Fibroblast of upper back skin (primary cell): Measurements from ENCODE around the gene DACT2.
"Not testable (repeated sequence)": the region's sequence is repeated elsewhere in the genome, so short reads cannot be mapped to it uniquely, and the experiment has no call there.

Experiments used
- DNase-seq: peaks from one replicate; pipeline ENCODE4 v3.0.0-alpha.2; 2013

DACT2 gene

DNA sequence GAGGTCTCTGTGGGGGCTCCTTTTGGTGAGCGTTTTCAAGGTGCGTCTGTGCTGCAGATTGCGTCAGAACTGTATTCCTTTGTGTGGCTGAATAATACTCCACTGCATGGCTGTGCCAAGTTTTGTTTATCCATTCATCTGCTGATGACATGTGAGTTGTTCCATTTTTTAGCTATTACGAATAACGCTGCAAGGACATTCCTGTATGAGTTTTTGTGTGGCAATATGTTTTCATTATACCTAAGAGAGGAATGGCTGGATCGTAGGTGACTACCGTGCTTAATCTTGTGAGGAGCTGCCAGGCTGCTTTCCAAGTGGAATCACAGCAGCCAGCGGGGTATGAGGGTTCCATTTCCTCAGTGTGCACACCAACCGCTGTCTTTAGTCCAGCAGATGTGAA lies 1.1 kb upstream of the DACT2 start:
- no peak for DNase-seq

DNA sequence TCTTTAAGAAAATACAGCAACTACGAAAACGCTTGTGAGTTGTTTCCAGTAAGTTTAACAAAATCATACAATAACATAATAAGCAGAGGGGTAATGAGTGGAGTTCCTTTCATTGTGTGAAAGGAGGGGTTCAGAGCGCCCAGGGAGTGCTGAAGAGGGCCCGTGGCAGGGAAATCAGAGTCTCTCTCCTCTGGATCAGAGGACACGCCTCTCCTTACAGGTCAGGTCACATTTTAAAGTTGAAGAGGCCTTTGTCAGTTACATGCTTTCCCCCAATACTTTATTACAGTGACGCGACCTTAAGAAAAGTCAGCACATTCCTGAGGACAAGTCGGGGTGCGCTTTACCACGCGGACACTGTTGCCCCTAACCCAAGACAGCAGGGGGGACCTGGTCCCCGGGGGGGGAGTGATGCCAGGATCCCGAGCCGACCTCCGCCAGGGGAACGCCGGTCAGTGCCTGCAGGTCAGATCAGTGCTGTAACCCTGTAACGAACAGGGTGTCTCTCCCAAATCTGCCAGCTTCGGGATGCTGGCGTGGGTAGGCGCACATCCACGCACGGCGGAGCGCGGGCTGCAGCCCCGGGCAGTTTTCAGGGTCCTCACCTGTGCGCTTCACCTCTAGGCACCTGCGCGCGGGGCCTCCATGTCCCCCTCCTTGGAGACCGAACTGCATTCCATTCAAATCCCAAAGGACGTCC lies 848 bp downstream of the DACT2 start:
- DNase-seq: no peak

DNA sequence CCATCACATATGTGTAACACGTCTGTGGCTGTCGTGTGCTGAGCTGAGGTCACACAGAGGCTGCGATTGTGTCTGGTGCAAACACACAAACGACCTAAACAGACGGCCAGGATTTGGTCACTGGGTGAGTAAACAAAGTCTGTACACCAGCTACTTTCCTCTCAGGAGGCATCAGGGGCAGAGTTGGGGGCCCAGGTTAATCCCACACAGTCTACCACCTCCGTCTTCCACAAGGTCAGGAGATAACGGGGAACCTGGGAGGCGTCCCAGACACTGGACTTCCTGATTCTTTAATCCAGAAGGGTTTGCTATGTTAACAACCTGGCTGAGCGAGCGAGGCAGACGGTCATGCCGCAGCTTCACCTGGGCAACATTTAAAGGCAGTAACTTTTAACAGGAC lies 1.5 kb downstream of the DACT2 start:
- no peak for DNase-seq

DNA sequence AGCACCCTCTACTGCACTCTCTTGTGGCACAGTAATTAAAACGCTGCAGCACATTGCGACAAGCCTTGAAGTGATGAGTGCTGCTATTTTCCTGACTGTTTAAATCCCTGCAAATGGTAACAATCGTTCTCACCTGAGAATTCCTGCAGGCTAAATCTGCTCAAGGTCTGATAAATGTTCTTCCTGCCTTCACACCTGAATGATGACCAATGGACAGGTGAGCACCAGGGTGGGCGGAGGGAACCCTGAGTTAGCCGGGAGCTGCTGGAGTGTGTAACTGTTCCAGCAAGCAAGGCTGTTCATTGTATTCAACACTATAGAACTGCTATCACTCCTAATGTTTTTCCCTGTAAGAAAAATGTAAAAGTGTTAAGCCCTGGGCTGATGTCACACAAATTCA lies 4.0 kb downstream of the DACT2 start:
- no peak for DNase-seq

DNA sequence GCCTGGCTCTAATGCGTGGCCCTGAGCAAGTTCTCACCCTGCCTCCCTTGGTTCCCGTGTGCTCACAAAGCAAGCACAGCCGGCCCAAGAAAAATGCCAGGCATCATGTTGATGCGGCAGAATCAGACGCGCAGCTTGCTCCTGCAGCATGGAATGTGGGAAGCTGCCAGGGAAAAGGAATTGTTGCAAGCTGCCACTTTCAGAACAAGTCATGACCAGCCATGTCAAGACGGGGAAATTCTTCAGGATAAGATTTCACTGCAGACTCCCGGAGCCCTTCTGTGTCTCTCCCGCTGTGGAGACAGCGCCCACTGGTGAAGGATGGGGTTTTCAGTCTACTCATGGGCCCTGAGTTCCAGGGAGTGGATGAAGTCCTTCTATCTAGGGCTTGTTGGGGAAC lies 4.6 kb downstream of the DACT2 start:
- peak; percentile 29 for DNase-seq

DNA sequence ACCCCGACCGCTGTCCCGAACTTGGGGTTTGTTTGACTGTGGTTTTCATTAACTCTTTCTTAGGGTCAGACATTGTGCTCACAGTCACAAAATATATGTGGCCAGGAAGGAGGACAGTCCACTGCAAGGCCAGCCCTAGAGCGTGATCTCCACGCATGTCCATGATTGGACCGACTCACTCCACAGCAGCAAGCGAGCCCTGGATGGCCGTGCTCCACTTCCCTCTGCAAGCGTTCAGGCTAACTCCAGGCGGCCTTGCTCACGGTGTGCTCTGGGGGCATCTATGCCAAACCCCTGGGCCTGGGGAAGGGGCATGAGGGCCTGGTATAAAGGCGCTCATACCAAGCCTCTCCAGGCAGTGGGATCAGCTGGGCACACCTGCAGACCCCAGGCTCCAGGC lies 5.6 kb downstream of the DACT2 start:
- DNase-seq: no peak

DNA sequence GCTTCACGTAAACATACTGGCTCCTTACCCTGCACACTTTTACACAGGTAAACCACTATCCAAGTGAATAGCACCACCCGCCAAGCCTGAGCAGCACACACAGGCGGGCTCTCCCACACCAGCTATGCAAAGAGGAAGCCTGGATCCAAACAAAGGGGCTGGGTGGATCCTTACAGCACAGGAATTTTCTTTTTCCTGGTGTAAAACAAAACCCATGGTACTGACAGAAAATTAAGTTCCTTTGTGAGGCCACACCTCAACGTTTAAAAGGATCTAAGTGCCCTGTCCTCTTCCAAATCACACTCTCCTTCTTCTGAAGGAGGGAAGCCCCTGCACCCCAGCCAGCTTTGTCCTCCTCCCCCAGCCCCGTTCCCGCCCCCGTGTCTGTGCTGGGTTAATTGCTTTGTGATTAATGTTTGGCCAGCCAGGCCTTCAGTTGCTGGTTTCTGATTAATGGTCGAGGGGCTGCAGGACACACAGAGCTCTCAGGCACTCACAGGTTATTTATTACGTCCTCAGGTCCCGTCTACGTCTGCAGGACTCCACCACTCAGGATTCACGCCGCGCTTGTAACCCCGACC lies 6.1 kb downstream of the DACT2 start:
- DNase-seq: no peak

DNA sequence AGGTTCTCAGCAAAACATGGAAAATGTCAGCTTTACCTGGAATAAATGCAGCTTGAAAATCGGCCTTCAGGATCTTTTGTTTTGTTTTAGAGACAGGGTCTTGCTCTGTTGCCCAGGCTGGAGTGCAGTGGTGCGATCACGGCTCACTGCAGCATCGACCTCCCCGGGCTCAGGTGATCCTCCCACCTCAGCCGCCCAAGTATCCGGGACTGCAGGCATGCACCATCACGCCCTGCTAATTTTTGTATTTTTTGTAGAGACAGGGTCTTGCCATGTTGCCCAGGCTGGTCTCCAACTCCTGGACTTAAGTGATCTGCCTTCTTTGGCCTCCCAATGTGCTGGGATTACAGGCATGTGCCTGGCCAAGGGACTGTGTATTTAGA lies 7.5 kb downstream of the DACT2 start:
- not testable (repeated sequence) for DNase-seq

DNA sequence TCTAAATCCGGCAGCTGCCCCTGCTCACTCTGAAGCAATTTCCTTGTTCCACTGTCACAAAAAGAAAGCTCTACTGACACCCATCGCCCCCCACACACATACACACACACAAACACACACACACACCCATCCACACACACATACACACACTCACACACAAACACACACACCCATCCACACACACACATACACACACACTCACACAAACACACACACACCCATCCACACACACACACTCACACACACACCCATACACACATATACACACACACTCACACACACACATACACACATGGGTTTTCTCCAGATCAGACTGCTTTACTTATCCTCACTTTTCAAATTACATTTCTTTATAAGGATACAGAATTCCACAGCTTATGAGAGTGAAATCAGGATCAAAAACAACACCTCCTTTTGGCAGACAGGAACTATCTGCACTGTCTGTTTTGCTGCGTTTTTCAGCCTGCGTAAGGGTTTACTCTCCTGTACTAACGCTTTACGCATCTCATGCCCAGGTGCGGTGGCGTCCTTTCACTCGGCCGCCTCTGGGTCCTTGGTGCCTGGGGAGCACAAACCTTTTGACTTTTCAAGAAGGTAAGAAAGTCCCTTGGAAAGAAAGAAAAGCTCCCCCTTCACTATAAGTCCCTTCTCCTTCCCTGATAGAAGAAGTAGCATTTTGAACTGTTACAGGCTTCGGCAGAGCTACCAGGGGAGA lies 8.0 kb downstream of the DACT2 start:
- no peak for DNase-seq

DNA sequence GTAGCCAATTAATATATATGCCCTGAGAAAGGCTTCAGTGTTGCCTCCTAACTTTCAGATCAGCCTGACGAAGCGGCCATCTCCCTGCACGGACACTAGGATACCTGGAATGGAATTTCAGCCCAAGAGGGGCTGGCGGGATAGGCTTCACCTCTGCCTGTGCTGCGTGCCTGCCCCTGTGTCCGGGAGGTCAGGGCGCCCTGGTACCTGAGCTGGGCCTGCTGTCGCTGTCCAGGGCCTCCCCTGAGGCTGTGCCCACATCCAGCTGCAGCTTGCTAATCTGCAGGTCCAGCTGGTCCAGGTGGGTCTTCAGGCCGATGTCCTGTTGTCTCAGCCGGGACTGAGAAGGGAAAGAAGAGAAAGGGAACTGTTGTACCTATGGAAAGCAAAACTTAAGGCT lies 8.6 kb downstream of the DACT2 start:
- no peak for DNase-seq

DNA sequence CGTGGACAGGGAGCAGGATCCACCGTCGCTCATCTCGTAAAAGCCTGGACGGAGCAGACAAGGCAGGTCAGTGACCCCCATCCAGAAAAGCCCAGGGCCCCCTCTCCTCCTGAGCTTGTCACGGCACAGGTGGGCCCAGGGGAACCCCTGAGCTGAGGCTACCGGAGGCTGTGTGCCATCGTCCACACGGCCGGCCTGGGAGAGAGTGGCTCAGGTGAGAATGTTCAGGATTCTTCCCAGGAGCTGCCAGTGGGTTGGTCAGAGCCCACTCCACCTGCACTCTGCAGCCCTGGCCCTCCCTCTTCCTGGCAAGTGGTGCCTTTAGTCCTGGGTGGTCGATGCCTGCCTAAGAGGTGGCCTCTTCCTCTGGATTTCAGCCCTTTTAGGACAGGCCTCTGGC lies 9.2 kb downstream of the DACT2 start:
- DNase-seq: no peak

DNA sequence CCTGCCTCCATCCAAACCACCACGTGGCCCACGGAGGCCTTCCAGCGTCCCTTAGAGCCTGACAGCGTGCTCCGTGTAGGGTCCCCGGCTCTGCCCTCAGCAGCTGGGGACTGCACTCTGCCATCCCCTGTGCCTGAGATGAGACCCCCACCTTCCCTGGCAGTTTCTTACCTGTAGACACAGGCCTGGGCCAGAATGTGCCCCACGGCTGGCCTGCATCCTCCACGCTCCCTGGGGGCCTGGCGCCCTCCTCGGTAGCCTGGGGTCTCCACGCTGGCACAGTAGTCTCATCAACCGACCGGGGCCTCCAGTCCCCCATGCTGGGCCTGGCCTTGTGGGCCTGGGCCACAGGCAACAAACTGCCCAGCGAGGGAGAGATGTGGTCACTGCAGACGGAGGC lies 9.6 kb downstream of the DACT2 start:
- no peak for DNase-seq

DNA sequence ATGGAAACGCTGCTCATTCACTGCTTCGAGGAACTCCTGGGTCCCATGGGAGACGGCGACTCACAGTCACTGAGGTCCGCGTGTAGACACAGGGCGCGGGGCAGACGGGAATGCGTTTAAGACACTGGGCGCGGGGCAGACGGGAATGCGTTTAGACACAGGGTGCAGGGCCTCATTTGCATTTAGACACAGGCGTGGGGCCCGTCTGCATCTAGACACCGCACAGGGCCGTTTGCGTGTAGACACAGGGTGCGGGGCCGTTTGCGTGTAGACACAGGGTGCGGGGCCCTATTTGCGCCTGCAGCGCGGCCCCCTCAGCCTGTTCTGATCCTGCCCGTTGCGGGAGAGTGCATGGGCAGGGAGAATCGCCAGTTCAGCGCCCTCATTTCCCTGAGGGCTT lies 10.4 kb downstream of the DACT2 start:
- DNase-seq: no peak

DNA sequence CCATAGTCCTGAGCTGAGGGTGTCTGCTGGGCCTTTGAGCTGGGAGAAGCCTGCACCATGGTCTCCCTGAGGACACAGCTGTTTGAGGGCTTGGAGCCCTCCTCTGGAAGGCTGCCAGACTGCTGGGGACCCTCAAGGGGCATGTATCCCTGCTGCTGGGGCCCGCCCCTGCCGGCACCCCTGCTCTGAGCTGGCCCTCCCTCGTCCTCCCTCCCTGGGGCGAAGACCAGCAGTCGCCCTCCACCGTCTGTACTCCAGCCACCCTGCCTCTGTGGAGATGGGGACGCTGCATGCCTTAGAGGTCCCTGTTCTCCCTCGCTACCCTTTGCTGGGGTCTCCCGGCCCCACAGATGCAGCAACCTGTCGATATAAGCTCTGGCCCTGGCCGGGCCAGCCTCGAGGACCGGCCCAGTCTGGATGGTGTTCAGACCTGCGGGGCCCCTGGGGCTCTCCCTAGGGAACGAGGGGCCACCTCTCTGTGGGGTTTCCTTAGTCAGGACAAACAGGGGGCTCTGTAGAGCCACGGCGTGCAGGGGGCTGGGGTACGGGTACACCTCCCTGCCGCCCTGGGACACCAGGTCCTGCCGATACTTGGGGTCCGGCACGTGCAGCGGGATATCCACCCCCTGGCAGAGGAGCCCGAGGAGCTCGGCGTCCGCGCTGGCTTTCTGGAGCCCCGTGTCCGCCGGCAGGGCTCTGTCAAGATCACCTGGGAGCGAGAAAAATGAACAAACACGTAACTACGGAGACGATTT lies 11.0 kb downstream of the DACT2 start:
- DNase-seq: no peak

DNA sequence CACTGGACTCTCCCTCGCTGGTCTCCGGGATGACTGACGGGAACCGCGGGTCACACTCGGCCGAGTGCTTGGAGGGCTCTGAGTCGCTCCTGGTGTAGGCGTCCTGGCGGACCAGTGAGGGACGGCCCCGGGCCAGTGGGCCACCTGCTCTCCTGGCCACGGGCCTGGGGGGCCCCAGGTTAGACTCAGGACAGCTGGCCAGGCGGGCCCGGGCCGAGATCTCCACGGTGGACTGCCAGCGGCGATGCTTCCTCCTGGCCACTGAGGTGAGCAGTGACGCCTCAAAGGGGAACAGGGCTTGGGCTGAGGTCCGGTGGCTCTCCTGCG lies 11.9 kb downstream of the DACT2 start:
- no peak for DNase-seq

DNA sequence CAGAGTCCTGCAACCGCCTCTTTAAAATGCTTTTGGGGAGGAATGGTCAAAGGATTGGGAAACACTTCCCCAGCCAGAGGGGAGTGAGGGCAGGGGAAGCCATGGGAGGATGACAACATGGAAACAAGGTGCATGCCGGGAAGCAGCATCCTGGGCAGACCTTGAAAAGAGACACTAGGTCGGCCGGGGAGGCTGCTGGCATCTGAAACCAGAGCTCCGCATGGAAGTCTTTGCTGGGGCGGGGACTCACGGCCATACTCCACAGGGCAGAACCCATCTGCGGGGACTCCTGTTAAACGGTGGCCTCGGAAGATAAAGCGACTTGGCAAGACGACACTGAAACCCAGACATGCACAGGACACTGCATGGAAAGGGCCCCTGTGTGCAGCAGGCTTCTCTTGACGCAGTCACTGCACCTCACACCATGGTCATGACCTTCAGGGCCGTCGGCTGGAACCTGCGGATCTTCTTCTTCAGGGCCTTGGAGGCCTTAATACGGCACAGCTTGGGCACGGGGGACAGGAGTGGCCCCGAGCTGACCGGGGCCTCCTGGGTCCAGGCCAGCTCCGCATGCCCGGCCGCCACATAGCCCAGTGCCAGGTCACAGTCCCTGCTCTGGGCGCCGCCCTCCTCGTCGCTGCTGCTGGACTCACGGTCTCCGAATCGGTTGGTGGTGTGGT lies 12.4 kb downstream of the DACT2 start:
- no peak for DNase-seq

DNA sequence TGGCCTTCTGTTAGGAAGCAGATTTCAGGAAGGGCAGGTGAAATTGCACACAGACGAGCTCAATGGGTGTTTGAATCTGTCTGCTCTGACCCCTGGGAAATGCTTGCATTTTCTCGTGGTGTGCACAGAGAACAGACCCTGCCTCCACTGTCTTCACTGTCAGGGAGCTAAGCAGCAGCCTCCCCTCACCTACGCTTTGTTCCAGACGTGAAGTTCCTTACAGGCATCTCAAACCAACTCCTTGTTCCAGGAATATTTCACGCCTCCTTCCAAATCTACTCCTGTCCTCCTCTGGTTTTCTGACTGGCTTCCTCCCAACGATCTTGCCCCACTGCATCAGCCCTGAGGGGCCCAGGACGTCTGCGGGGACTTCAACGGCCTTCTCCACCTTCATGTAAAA lies 13.7 kb downstream of the DACT2 start:
- no peak for DNase-seq

DNA sequence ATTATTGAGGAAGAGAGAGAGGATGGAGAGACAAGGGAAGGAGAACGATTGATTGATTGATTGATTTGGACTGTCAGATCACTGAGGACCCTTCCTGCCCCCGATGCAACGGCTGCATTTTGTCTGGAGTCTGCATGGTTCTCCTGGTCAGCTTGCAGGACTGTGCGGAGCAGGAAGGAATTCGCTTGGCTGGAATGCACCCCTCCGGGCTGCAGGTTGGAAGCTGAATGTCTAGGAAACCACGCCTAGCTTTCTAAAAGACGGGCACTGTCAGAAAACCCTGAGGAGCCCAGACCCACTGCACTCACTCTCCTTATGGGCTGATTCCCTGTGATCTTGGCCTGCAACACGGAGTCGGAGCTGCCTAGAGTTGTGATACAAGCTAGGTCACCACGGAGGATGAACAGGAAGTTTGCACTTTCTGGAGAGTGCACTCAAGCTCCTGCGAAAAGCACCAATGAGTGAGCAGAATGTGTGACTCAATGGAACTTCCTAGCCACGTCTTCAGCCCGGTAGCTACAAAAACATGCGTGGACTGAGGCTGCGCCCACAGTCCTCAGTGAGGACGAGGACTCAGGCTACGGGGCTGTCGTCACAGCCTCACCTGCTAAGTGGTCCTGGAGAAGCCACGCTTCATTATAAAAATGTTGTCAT lies 14.4 kb downstream of the DACT2 start:
- no peak for DNase-seq

DNA sequence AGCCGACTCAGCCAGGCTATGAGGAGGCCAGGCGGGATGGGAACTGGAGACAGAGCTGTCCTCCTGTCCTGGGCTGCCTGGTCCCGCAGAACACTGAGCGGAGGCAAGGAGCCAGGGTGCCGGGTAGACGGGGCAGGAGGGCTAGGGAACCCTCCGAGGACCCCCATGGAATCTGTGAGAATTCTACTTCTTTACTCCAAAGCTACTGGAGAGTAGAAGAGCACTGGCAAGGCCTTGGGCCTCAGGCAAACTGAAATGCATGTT lies 14.9 kb downstream of the DACT2 start:
- no peak for DNase-seq

DNA sequence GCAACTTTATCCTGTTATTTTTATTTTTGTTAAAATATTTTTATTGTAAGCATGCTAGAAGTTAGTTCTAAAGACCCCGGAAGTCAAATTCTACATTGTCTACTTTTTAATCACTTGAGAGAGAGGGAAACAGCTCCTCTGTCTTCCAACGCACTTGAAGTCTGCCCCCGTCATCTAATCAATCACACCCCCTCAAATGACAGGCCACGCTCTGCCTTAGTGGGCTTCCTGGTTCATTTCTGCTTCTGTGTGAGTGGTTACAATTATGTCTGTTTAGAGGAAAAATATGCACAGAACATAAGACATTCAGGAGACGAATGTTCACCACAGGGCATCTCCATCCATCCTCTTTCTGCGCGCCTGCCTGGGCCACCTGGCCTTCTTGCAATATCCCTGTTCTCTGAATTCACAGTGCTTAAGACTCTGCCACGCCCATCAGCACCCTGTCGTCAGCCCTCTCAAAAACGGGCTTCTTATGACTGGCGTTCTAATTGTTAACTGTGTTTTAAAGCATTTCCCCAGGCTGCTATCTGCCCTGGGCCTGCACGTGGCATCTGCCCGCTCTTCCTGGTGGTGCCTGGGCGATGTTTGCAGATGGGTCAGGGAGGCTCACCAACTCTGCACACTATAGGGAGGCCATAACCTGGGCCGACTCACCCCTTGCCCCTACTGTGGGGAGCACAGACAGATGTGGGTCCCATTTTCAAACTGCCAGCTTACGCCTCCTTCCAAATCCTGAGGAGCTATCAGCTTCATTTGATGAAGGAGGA lies 15.4 kb downstream of the DACT2 start:
- no peak for DNase-seq

DNA sequence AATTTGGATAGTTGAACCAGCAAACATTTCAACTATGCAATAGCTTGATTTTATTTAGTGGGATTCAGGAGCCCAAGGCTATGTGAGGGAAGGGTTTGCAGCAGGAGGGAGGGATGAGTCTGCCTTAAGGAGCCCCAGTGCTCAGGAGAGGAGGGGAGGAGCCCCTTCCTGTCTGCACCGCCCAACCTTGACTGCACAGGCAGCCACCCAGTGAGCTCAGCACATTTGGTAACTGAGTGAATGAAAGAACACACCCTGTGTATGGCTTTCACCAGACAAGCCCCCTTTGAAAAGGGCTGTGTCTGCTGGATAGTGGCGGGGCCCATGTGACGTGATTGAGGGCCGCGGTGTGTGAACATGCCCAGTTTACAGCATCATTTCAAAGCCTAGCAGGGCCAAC lies 17.0 kb downstream of the DACT2 start:
- DNase-seq: no peak

DNA sequence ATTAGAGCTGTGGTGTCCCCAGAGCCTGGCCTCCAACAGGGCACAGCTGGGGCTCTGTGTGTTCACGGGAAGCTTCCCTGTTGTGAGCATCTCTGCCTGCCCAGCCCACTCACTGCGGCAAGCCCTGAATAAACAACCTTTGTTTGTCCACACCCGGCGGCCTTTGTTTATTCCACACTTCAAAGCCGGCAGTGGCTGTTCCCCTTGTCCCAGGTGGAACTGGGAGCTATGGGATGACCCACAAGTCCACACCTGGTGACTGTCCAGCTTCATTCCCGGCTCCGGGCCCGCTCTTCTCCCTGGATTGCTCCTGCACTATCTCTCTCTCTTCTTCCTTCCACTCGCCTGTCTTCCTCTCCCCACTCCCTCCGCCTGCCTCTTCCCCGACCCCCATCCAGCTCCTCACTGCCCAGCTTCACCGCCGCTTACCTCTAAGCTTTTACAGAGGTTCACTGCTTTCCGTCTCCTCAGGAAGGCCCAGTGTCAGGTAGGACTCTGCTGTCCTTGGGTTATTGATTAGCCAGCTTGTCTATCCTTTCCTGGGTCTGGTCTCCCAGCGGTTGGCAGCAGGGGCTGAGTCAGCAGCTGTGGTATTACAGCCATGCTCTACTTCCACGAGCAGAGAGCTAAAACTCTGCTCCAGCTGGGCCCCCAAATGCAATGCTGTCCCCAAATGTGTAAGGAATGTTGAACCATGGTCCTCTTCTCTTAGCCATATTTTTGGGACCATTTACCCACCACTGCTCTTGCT lies 17.8 kb downstream of the DACT2 start:
- DNase-seq: no peak
